ENCODE measurements around the gene PDK4.
"Not testable (repeated sequence)": the region's sequence is repeated elsewhere in the genome, so short reads cannot be mapped to it uniquely, and the experiment has no call there.

Gene PDK4

DNA sequence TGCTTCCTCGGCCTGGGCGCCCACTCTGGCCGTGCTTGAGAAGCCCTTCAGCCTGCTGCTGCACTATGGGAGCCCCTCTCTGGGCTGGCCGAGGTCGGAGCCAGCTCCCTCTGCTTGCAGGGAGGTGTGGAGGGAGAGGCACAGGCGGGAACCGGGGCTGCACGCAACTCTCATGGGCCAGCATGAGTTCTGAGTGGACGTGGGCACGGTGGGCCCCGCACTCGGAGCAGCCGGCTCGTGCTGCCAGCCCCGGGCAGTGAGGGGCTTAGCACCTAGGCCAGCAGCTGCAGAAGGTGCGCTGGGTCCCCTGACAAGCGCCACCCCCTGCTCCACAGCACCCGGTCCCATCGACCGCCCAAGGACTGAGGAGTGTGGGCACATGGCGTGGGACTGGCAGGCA, 9.0 kb upstream of the PDK4 start:
- DNase-seq (ENCODE audit: low read depth in 2 of 3, low spot score in 1 of 3), result no peak

DNA sequence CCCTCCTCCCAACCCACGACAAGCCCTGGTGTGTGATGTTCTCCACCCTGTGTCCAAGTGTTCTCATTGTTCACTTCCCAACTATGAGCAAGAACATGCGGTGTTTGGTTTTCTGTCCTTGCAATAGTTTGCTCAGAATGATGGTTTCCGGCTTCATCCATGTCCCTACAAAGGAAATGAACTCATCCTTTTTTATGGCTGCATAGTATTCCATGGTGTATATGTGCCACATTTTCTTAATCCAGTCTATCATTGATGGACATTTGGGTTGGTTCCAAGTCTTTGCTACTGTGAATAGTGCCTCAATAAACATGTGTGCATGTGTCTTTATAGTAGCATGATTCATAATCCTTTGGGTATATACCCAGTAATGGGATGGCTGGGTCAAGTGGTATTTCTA, 8.5 kb upstream of the PDK4 start:
- DNase-seq (ENCODE audit: low read depth in 2 of 3, low spot score in 1 of 3), result not testable (repeated sequence)

DNA sequence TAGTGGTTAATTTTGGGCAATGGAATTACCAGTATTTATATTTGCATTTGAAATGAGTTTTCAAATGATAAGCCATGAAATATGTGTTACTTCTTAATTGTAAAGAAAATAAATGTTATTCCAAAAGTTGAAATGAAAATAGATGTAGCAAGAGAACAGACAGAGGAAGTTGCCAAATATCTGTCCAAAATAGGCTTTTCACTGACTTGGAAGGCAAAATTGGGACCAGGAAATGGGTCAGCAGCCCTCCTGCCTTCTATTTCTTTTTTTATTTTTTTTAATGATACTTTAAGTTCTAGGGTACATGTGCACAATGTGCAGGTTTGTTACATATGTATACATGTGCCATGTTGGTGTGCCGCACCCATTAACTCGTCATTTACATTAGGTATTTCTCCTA, 8.1 kb upstream of the PDK4 start:
- DNase-seq (ENCODE audit: low read depth in 2 of 3, low spot score in 1 of 3), result not testable (repeated sequence)

GRCh38 chr7:95602421-95602820, 6.1 kb upstream of the PDK4 start:
- DNase-seq (ENCODE audit: low read depth in 2 of 3, low spot score in 1 of 3), result no peak

GRCh38 chr7:95601316-95601715, 5.0 kb upstream of the PDK4 start:
- DNase-seq (ENCODE audit: low read depth in 2 of 3, low spot score in 1 of 3), result no peak

GRCh38 chr7:95599069-95599468, 2.8 kb upstream of the PDK4 start:
- DNase-seq (ENCODE audit: low read depth in 2 of 3, low spot score in 1 of 3), result no peak

DNA sequence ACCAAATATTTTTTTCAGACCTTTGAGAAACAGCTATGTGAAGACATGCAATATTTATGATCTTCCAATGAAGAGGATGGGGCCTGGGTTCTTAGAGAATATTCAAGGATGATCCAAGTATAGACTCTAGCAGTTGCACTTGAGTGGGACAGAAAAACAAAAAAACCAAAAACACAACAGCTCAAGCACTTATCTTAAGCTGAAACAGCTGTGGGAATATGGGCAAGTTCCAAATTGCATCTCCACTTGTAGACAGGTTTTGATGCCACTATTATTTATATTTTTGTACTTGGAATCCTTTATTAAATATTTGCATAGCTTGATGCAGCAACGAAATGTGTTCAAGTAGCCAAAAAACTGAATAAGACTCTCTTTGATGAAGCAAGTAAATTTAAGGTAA, 2.2 kb upstream of the PDK4 start:
- no peak for DNase-seq (ENCODE audit: low read depth in 2 of 3, low spot score in 1 of 3)

- DNase-seq (ENCODE audit: low read depth in 2 of 3, low spot score in 1 of 3), result no peak
Measured at GRCh38 chr7:95595746-95596197, 544 bp downstream of the PDK4 start.

GRCh38 chr7:95594185-95594584, 2.1 kb downstream of the PDK4 start:
- DNase-seq (ENCODE audit: low read depth in 2 of 3, low spot score in 1 of 3), result no peak

DNA sequence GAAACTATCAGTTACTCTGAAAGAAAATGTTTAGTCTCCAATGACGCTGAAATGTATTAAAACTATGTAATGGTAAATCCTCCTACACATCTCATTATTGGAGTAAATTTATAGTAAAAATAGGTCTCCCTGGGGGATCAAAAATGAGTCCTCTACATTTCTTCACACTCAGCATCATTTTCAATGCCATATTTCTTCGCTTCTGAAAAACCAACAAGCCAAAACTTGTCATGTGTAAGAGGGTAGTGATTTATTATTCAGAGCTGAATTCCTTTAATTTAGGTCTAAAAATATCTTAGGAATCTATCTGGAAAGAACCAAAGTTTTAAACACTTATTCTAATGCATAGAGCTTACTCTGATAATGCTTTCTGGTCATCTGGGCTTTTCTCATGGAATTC, 3.0 kb downstream of the PDK4 start:
- DNase-seq (ENCODE audit: low read depth in 2 of 3, low spot score in 1 of 3), result no peak

DNA sequence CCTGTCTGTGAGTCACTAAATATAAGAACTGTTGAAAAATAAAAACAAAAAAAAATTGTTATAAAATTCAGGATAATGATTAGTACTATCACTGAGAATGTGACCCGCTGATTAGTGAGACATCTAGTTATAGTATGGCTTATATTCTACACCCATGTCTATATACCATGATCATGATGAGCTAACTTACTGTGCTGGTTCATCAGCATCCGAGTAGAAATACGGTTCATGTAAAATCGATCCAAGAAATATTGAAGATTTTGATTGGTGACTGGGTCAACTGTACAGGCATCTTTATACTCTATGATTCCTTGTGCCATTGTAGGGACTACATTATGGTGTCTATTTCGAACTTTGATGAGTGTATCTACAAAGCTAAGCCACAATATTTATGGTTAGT, 3.7 kb downstream of the PDK4 start:
- no peak for DNase-seq (ENCODE audit: low read depth in 2 of 3, low spot score in 1 of 3)

DNA sequence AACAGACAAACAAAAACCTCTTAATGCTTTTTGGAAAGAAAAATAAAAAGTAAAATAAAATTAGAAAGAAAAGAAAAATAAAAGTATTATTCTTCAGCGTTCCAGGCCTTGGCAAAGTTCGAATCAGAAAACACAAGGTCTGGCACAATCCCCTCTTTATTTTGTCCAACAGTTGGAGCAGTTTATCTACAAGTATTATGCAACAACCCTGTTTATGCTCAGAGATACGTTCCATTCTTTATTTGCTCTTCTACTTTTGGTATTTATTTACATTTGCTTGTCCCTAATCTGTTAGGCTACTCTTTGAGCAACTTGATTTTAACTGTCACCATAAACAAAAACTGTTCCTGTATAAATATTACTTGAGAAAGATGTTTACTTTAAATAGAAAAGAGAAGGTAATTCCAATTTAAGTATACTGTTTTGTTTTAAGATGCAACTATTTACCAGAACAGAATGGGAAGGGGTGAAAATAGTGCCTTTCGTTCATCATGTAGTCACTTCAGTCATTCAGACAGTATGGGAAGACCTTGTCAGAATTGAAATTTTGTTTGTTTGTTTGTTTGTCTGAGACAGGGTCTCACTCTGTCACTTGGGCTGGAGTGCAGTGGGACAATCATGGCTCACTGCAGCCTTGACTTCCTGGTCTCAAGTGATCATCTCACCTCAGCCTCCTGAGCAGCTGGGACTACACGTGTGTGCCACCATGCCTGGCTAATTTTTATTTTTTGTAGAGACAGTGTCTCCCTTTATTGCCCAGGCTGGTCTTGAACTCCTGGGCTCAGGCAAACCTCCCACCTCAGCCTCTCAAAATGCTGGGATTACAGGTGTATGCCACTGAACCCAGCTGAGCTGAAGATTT, 5.7 kb downstream of the PDK4 start:
- no peak for DNase-seq (ENCODE audit: low read depth in 2 of 3, low spot score in 1 of 3)

DNA sequence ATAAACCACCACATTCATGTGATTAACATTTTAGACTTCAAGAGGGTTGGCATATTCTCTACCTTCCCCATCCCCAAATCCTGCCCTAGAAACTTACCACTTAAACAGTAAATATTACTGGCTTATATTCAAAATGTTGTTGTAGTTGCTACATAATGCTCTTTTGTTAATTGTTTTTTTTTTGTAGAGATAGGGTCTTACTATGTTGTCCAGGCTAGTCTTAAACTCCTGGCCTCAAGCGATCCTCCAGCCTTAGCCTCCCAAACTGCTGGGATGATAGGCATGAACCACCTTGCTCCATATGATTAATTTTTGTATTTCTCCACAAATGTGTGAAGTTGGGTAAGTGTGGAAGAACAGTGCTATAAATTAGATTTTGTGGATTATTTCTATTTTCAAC, 6.5 kb downstream of the PDK4 start:
- no peak for DNase-seq (ENCODE audit: low read depth in 2 of 3, low spot score in 1 of 3)

DNA sequence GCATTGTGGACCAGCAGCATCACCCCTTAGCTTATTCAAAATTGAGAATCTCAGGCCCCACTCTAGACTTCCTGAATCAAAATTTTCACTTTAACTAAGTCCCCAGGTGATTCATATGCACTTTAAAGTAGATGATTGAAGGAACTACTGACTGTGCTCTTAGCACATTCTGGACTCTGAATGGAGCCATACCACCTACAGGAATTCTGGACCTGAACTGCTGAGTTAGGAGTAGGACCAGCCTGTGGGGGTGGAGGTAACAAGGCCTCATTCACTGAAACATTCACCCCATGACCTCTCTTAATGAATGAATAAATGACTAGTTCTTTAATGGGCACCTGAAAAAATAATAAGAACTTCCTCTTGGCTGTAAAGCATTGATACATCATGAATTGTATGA, 7.3 kb downstream of the PDK4 start:
- DNase-seq (ENCODE audit: low read depth in 2 of 3, low spot score in 1 of 3), result no peak

DNA sequence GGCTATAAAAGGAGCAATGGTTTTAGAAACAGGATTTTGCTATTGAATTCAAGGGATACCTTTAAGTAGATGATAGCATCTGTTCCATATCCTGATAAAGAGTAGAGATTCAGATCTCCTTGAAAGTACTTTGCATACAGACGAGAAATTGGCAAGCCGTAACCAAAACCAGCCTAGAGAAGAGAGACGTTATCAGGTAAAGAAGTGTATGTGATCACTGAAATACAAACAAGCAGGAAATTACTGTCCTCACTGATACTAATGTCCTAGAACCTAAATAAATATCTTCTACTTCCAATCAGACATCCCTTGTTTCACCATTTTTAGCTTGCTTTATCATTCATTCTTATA, 9.4 kb downstream of the PDK4 start:
- no peak for DNase-seq (ENCODE audit: low read depth in 2 of 3, low spot score in 1 of 3)

DNA sequence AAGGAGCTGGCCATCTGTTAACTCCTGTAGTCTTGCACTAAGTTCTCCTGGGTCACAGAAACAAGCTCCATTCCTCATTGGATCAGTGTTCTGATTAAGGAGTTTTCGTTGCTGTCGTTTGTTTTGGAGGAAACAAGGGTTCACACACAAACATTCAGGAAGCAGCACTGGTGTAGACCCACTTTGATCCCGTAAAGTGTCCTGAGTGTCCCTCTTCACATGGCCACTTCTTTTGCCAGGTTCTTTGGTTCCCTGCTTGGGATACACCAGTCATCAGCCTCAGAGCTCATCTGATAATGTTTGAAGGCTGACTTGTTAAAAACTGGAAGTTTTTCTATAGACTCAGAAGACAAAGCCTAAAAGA, 10.9 kb downstream of the PDK4 start:
- DNase-seq (ENCODE audit: low read depth in 2 of 3, low spot score in 1 of 3), result no peak

DNA sequence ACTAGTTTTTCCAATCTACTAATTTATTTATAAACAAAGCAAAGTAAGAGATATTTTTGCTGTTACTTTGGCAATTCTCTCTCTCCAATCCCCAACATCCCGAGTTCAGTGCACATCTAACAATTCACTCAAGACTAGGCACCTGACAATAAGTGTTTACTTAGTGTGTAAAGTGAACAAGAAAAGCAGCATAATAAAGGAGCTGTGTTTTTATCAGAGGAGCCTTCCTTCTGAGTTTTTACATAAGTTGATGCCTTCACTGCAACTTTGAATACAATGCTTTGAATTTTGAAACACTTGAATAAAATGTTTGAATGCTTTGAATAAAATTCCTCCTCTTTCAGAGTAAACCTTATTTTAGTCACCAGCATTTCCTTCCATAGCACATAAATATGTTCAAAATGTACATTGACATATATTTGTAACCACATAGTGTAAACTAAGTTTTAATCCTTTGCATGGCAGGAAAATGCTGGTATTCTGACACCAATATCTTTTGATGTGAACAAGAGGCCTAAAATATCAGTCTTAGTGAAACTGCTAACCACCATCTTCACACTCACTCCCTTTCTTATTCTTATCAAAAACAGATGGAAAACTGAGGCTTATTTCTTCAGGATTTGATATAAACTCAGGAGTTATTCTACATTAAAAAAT, 11.4 kb downstream of the PDK4 start:
- no peak for DNase-seq (ENCODE audit: low read depth in 2 of 3, low spot score in 1 of 3)

DNA sequence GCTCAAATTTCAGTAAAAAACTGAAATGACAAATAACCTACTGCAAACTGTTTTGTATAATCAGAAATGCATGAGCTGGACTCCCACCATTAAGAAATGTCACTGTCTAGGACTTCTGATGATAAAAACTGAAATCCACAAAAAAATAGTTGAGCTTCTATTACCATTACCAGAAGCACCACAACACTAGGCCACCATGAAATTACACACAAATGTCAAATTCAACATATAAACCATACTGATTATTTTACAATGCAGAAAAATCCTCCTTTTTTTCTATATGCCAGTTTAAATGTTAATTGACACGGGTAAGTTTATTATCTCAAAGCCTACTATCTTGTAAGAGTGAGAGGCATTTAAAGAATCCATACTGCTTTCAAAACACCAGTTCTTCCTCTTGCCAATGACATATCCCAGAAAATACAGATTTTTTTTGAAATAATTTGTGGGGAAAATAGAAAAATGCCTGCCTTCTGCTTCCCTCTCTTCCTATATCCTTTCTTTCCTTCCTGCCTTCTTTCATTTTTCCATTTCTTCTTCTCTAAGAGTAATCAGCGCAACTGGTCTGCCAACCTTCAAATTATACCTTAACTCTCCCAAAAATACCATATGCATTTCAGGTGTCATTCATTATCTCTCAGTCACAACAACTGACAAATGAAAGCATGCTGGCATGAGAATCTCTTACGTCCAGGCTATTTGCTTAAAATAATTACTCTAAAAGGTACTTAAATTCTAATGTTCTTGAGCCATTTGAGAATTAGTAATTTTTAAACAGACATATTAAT, 12.3 kb downstream of the PDK4 start:
- no peak for DNase-seq (ENCODE audit: low read depth in 2 of 3, low spot score in 1 of 3)

- no peak for DNase-seq (ENCODE audit: low read depth in 2 of 3, low spot score in 1 of 3)
Measured at GRCh38 chr7:95582578-95583293, 13.6 kb downstream of the PDK4 start.

DNA sequence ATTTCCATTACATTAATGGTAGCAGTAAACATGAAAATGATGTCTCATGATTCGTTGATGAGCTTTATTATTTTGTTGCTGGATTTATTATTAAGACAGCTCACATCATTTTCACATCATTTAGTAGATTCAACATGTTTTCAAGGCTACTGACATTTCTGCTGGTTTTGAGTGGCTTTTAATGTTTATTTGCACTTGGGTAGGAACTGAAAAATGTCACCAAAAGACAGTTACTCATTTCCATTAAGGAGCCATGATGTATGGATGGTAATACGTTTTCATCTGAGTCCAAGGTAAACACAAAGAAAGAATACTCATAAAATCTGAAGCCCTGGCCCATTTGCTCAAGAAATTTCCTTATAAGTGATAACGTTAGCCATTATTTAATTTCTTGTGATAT, 14.8 kb downstream of the PDK4 start:
- DNase-seq (ENCODE audit: low read depth in 2 of 3, low spot score in 1 of 3), result no peak

GRCh38 chr7:95579318-95579717, 17.0 kb downstream of the PDK4 start:
- DNase-seq (ENCODE audit: low read depth in 2 of 3, low spot score in 1 of 3), result no peak
